Endothelial cell of umbilical vein (primary cell): ENCODE measurements around the gene MAP1LC3B.

Source experiments
- CTCF ChIP-seq, 2 donors: IDR thresholded peaks; 1 replicate in 1 of 2; 2 replicates in 1 of 2; pipeline ENCODE4 v1.5.1; 2011; ENCODE audit warnings: low read length in 2 of 2, mild to moderate bottlenecking in 2 of 2, moderate library complexity in 2 of 2, control low read depth in 1 of 2, inconsistent platforms in 1 of 2, low read depth in 1 of 2; ENCODE audit not compliant: insufficient read depth in 1 of 2; ENCODE audit errors: extremely low read depth in 1 of 2
- MAX ChIP-seq: IDR thresholded peaks from 2 replicates; pipeline ENCODE4 v1.6.1; 2011; ENCODE audit not compliant: insufficient read depth, insufficient read length
- POLR2A ChIP-seq: IDR thresholded peaks from 2 replicates; pipeline ENCODE4 v1.6.1; 2012; ENCODE audit warnings: low read depth, mild to moderate bottlenecking, control low read depth, low read length

- TF ChIP-seq CTCF (IDR thresholded peaks at IDR 0.05; ENCODE audit: extremely low read depth in 1 of 2, insufficient read depth in 1 of 2, low read depth in 1 of 2, low read length in 2 of 2): no peak
- TF ChIP-seq POLR2A: no peak
- TF ChIP-seq MAX: no peak
Observed at GRCh38 chr16:87441886-87442580, 49.9 kb downstream of the MAP1LC3B start.
